GM12874 (cell line): Measurements from ENCODE around the gene ZBTB24.

ENCODE experiments used
- TF ChIP-seq, protein P1 (sequence below): IDR thresholded peaks from 2 replicates; pipeline ENCODE4 v1.5.1; 2011; ENCODE audit warnings: low read depth, mild to moderate bottlenecking, control low read depth, low read length, moderate library complexity; ENCODE audit not compliant: insufficient read depth

ZBTB24 gene

DNA sequence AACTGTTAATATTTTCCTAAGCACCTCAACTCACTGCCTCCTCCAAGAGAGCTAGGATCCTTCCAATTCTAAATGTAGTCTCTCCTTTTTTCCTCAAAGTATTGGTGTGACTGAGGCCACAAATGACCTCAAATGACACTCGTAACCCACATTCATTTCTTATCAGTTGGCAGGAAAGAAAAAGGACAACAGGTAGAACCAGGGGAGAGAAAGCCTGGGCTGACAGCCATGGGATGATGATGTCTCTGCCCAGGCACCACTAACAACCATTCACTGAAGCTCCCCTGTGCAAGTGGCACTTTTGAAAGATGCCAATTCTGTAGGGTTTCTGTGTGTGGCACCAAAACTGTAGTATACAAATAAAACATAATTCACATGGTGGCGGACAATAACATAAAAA, 7.4 kb downstream of the ZBTB24 start:
- TF ChIP-seq, protein P1, sequence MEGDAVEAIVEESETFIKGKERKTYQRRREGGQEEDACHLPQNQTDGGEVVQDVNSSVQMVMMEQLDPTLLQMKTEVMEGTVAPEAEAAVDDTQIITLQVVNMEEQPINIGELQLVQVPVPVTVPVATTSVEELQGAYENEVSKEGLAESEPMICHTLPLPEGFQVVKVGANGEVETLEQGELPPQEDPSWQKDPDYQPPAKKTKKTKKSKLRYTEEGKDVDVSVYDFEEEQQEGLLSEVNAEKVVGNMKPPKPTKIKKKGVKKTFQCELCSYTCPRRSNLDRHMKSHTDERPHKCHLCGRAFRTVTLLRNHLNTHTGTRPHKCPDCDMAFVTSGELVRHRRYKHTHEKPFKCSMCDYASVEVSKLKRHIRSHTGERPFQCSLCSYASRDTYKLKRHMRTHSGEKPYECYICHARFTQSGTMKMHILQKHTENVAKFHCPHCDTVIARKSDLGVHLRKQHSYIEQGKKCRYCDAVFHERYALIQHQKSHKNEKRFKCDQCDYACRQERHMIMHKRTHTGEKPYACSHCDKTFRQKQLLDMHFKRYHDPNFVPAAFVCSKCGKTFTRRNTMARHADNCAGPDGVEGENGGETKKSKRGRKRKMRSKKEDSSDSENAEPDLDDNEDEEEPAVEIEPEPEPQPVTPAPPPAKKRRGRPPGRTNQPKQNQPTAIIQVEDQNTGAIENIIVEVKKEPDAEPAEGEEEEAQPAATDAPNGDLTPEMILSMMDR, result no peak

GRCh38 chr6:109474995-109475394, 8.0 kb downstream of the ZBTB24 start:
- TF ChIP-seq, protein P1, result no peak

- TF ChIP-seq, protein P1, result no peak
These were observed 9.9 kb downstream of the ZBTB24 start for GRCh38 chr6:109473120-109473519.

DNA sequence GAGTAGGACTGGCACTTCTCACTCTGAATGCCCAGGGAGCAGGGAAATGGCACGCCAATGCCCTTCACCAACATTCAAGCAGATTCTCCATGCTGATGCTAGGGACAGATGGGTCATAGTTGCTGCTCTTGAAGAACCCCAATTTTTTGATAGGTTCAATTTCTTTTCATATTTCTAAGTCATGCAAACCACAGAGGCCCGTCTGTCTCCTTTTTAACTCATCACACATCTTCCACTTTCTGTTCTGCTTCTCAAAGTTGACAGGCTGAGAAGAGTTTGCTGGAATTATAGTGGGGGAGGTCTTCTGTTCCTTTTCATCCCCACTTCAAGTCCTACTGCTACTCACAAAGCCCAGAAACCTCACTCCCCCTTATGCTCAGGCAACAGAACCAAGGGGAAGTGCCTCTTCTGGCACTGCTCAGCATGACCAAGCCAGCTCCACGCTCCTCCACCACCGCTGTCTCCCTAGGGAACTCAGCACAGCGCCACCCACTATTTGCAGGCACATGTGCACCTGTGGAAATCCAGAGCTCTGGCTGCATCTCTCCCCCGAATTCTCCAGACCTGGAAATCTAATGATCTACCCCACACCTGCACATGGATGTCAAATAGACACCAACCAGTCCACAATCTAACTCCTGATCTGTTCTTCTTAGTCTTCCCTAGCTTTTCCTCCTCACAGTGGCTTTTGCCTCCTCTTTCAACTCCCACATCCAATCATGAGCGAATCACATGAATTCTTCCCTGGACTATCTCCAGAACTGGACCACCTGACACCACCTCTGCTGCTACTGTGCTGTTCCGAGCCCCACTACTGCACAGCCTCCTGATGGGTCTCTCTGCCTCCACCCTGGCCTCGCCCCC, 10.7 kb downstream of the ZBTB24 start:
- TF ChIP-seq, protein P1, result no peak

GRCh38 chr6:109471105-109471810, 11.8 kb downstream of the ZBTB24 start:
- TF ChIP-seq, protein P1, result no peak

DNA sequence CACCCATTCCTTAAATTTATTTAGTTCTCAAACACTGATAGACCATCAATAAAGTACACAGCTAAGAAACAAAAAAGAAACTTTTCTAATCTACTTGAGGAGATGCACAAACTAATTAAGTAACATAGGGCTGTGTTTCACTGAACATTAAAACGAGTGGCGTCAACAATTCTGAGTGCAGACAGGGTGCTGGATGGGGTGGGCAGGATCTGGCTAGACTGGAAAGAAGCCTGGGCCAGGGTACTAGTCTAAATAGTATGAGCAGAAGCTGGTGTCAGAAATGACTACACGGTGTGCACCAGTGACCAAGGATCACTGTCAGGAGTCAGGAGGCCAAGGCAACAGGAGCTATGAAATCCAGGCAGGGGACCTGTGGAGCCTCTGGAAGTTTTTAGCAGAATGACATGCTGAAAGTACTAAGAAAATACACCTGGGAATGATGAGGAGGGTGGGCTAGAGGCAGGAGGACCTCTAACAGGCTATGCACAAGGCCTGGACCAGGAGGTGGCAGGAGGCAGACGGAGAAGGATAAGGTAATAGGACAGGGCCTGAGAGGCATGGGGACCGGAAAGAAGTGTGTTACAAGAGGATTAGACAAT, 13.3 kb downstream of the ZBTB24 start:
- TF ChIP-seq, protein P1, result no peak

DNA sequence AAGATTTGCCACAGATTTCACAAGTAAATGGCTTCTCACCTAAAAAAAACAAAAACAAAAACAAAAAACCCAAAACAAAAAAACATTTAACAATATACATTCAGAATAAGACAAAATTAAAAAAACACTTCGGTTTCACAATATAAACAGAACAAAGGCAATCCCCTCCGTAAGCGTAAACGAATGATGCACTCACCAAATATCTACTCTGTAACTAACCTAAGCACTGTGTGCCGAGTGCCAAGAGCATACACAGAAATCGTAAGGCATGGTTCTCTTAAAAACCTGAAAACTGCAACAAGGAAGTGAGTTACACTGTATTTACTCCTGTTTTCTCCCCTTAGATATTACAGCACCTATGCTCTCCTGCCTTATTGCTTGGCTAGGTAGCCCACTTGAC, 15.3 kb downstream of the ZBTB24 start:
- TF ChIP-seq, protein P1, result no peak
